HEK293 (cell line): ENCODE measurements around the gene COL25A1.

Source experiments
- CTCF ChIA-PET: fragments of 350-600 bp; formaldehyde crosslinking; extraction: SDS; loops from one replicate; lab custom pipeline; 2021; ENCODE audit warnings: antibody characterized with exemption; lab: Yijun Ruan, JAX
- POLR2A ChIA-PET: fragments of 300-600 bp; formaldehyde crosslinking; extraction: SDS; loops from one replicate; lab custom pipeline; 2020; ENCODE audit warnings: antibody characterized with exemption, inconsistent platforms; lab: Yijun Ruan, JAX
- H3K27ac ChIP-seq: fragments of 200-500 bp; sonication (Bioruptor generic); 2 replicates; pipeline ENCODE4 v1.5.1; 2014; ENCODE audit warnings: low read depth, low read length, control low read depth, inconsistent platforms; ENCODE audit errors: extremely low read depth
- H3K36me3 ChIP-seq, 2 experiments: fragments of 200-500 bp in 1 of 2; sonication (Bioruptor generic) in 1 of 2; 1 replicate in 1 of 2; 2 replicates in 1 of 2; pipeline ENCODE4 v1.5.1; 2014 to 2017; ENCODE audit warnings: inconsistent platforms in 2 of 2, low read length in 2 of 2; ENCODE audit not compliant: control insufficient read depth in 2 of 2, insufficient read depth in 1 of 2
- H3K4me1 ChIP-seq: fragments of 200-500 bp; sonication (Bioruptor generic); 2 replicates; pipeline ENCODE4 v1.5.1; 2014; ENCODE audit warnings: mild to moderate bottlenecking, low read length, inconsistent platforms; ENCODE audit not compliant: control insufficient read depth, insufficient read depth
- H3K4me3 ChIP-seq: 2 replicates; pipeline ENCODE4 v1.5.1; 2011; ENCODE audit warnings: low read depth, mild to moderate bottlenecking, control low read depth, low read length, moderate library complexity
- H3K9me3 ChIP-seq: fragments of 200-500 bp; sonication (Bioruptor generic); 2 replicates; pipeline ENCODE4 v1.5.1; 2014; ENCODE audit warnings: low read depth, low read length, inconsistent platforms; ENCODE audit not compliant: control insufficient read depth, insufficient read depth
- EGR2 ChIP-seq: fragments of 450-650 bp; formaldehyde crosslinking; IDR thresholded peaks from 2 replicates; pipeline ENCODE4 v1.5.1; 2016; ENCODE audit warnings: low read depth, missing biosample characterization, missing genetic modification characterization
- GFI1B ChIP-seq: fragments of 450-650 bp; formaldehyde crosslinking; IDR thresholded peaks from 2 replicates; pipeline ENCODE4 v1.5.1; 2016; ENCODE audit warnings: missing biosample characterization, missing genetic modification characterization
- GLI4 ChIP-seq: fragments of 450-650 bp; formaldehyde crosslinking; IDR thresholded peaks from 2 replicates; pipeline ENCODE4 v1.5.1; 2016; ENCODE audit warnings: missing biosample characterization, missing genetic modification characterization
- GLIS2 ChIP-seq: fragments of 450-650 bp; formaldehyde crosslinking; IDR thresholded peaks from 2 replicates; pipeline ENCODE4 v1.5.1; 2016; ENCODE audit warnings: missing biosample characterization, missing genetic modification characterization
- IKZF3 ChIP-seq: fragments of 450-650 bp; IDR thresholded peaks from 2 replicates; pipeline ENCODE4 v1.5.0; 2018; ENCODE audit warnings: missing biosample characterization, mild to moderate bottlenecking, missing genetic modification characterization, moderate library complexity
- KLF7 ChIP-seq: fragments of 450-650 bp; formaldehyde crosslinking; IDR thresholded peaks from 2 replicates; pipeline ENCODE4 v1.5.1; 2016; ENCODE audit warnings: missing biosample characterization, missing genetic modification characterization, borderline replicate concordance
- MZF1 ChIP-seq: fragments of 450-650 bp; formaldehyde crosslinking; IDR thresholded peaks from 2 replicates; pipeline ENCODE4 v1.5.1; 2017; ENCODE audit warnings: missing biosample characterization, missing genetic modification characterization, borderline replicate concordance
- PRDM4 ChIP-seq: fragments of 450-650 bp; formaldehyde crosslinking; IDR thresholded peaks from 2 replicates; pipeline ENCODE4 v1.5.1; 2017; ENCODE audit warnings: missing biosample characterization, missing genetic modification characterization
- PRDM6 ChIP-seq: fragments of 450-650 bp; formaldehyde crosslinking; IDR thresholded peaks from 2 replicates; pipeline ENCODE4 v1.5.1; 2017; ENCODE audit warnings: missing biosample characterization, missing genetic modification characterization
- TRIM28 ChIP-seq: IDR thresholded peaks from 2 replicates; pipeline ENCODE4 v1.6.1; 2011; ENCODE audit warnings: low read length, control low read depth, borderline replicate concordance
- ZFHX2 ChIP-seq: fragments of 450-650 bp; formaldehyde crosslinking; conservative IDR thresholded peaks from 2 replicates; pipeline ENCODE4 v1.5.1; 2016; ENCODE audit warnings: missing biosample characterization, missing genetic modification characterization
- ZFP41 ChIP-seq: fragments of 450-650 bp; formaldehyde crosslinking; IDR thresholded peaks from 2 replicates; pipeline ENCODE4 v1.5.1; 2016; ENCODE audit warnings: missing biosample characterization, missing genetic modification characterization, borderline replicate concordance
- ZNF10 ChIP-seq: fragments of 450-650 bp; formaldehyde crosslinking; IDR thresholded peaks from 2 replicates; pipeline ENCODE4 v1.5.1; 2017; ENCODE audit warnings: missing biosample characterization, missing genetic modification characterization
- ZNF133 ChIP-seq: fragments of 450-650 bp; formaldehyde crosslinking; IDR thresholded peaks from 2 replicates; pipeline ENCODE4 v1.5.1; 2016; ENCODE audit warnings: missing biosample characterization, missing genetic modification characterization
- ZNF138 ChIP-seq: fragments of 450-650 bp; formaldehyde crosslinking; IDR thresholded peaks from 2 replicates; pipeline ENCODE4 v1.5.1; 2016; ENCODE audit warnings: missing biosample characterization, missing genetic modification characterization, borderline replicate concordance
- ZNF140 ChIP-seq: fragments of 450-650 bp; formaldehyde crosslinking; IDR thresholded peaks from 2 replicates; pipeline ENCODE4 v1.5.1; 2016; ENCODE audit warnings: missing biosample characterization, missing genetic modification characterization
- ZNF239 ChIP-seq: fragments of 450-650 bp; formaldehyde crosslinking; IDR thresholded peaks from 2 replicates; pipeline ENCODE4 v1.5.1; 2016; ENCODE audit warnings: missing biosample characterization, missing genetic modification characterization
- ZNF510 ChIP-seq: fragments of 450-650 bp; formaldehyde crosslinking; IDR thresholded peaks from 2 replicates; pipeline ENCODE4 v1.5.1; 2018; ENCODE audit warnings: mild to moderate bottlenecking, missing genetic modification characterization, missing biosample characterization; ENCODE audit not compliant: insufficient replicate concordance
- ZNF596 ChIP-seq: fragments of 450-650 bp; IDR thresholded peaks from 2 replicates; pipeline ENCODE4 v1.5.0; 2018; ENCODE audit warnings: missing biosample characterization, mild to moderate bottlenecking, missing genetic modification characterization, moderate library complexity
- ZNF621 ChIP-seq: fragments of 450-650 bp; formaldehyde crosslinking; IDR thresholded peaks from 2 replicates; pipeline ENCODE4 v1.5.1; 2017; ENCODE audit warnings: missing biosample characterization, missing genetic modification characterization
- ZNF629 ChIP-seq: fragments of 450-650 bp; formaldehyde crosslinking; IDR thresholded peaks from 2 replicates; pipeline ENCODE4 v1.5.1; 2017; ENCODE audit warnings: missing biosample characterization, missing genetic modification characterization
- ZNF747 ChIP-seq: fragments of 450-650 bp; formaldehyde crosslinking; IDR thresholded peaks from 2 replicates; pipeline ENCODE4 v1.5.1; 2016; ENCODE audit warnings: missing biosample characterization, missing genetic modification characterization
- ZNF76 ChIP-seq: fragments of 450-650 bp; formaldehyde crosslinking; IDR thresholded peaks from 2 replicates; pipeline ENCODE4; 2016; ENCODE audit warnings: low read depth, missing biosample characterization, missing genetic modification characterization, borderline replicate concordance
- ZNF768 ChIP-seq: fragments of 450-650 bp; formaldehyde crosslinking; IDR thresholded peaks from 2 replicates; pipeline ENCODE4 v1.5.1; 2018; ENCODE audit warnings: missing biosample characterization, mild to moderate bottlenecking, missing genetic modification characterization
- TF ChIP-seq, protein P1 (sequence below): fragments of 450-650 bp; formaldehyde crosslinking; IDR thresholded peaks from 2 replicates; pipeline ENCODE4 v1.5.1; 2016; ENCODE audit warnings: missing biosample characterization, missing genetic modification characterization
- TF ChIP-seq, protein P2 (sequence below): fragments of 450-650 bp; formaldehyde crosslinking; IDR thresholded peaks from 2 replicates; pipeline ENCODE4 v1.5.1; 2016; ENCODE audit warnings: missing biosample characterization, missing genetic modification characterization

Gene COL25A1

DNA sequence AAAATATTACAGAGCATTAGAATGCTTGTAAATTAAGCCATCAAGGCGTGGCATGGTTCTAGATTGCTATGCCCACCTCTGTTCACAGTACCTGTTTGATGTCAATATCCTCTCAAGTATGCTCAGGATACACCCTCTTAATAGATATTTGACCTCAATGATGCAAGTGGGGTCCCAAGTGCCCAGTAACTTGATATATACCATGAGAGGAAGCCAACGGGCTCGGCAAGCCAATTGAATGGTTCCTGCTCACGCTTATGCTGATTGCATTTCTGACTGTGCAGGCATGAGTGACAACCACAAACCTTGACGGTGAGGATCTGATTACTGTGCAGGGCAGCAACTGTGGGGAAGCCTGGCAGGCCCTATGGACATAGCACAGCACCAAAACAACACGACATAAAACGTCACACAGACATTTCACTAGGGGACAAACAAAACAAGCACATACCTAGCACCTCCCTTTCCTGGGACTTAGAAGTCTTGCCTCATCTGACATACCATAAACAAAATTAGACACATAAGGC lies 360.5 kb downstream of the COL25A1 start (continued):
- TF ChIP-seq, protein P1, sequence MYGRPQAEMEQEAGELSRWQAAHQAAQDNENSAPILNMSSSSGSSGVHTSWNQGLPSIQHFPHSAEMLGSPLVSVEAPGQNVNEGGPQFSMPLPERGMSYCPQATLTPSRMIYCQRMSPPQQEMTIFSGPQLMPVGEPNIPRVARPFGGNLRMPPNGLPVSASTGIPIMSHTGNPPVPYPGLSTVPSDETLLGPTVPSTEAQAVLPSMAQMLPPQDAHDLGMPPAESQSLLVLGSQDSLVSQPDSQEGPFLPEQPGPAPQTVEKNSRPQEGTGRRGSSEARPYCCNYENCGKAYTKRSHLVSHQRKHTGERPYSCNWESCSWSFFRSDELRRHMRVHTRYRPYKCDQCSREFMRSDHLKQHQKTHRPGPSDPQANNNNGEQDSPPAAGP (tag by site-specific recombination) = peak; percentile 99
- TF ChIP-seq ZNF768 (no peak), ZNF10 (tag by site-specific recombination) (no peak), ZNF140 (no peak)

- Histone ChIP-seq H3K4me1 (no peaks in the 10 kb centered on the region), H3K9me3 (no peaks in the 10 kb centered on the region), H3K27ac (no peak overlapping the region), H3K36me3 (no peaks in the 10 kb centered on the region), H3K4me3 (no peak overlapping the region)
- POLR2A ChIA-PET = no interaction called here
- CTCF ChIA-PET = no interaction called here
- TF ChIP-seq IKZF3 (tag by site-specific recombination) = 0 out of 2 replicates have a peak, but pooled peaks have one; percentile 15
- no peak for TF ChIP-seq ZNF621 (tag by site-specific recombination)
- peak; percentile 44; the same call in 1 of the 2 replicates for TF ChIP-seq PRDM6 (tag by site-specific recombination)
- TF ChIP-seq ZNF747 = no peak
Measured at GRCh38 chr4:108940634-108941033, 361.8 kb downstream of the COL25A1 start.

DNA sequence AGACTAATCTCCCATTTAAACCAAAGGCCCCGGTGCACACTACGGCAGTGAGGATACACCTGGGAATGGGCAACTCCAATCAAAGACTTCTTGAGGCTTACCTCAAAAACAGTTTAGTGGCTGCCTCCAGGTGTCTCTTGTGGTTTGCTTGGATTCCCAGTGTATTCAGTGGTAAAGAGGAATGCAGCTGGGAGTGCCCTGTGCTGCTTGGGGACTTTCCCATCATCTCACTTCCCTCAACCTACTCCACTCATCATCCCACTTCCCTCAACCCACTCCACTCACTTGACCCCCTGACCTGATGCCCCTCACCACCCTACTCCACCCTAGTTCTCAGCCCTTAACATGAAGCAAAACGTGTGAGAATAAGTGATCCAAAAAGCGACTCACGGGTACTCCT lies 362.3 kb downstream of the COL25A1 start:
- TF ChIP-seq ZNF596 (tag by site-specific recombination) (no peak), EGR2 (tag by site-specific recombination) (peak; percentile 74), PRDM4 (no peak), ZNF140 (no peak), ZNF76 (no peak), TRIM28 (no peak), ZFP41 (no peak), MZF1 (tag by site-specific recombination) (no peak), ZFHX2 (peak; percentile 77), GLIS2 (tag by site-specific recombination) (peak; percentile 41; the same call in 1 of the 2 replicates)
- no peaks in the 10 kb centered on the region for H3K4me1 ChIP-seq
- no peaks in the 10 kb centered on the region for H3K9me3 ChIP-seq
- ChIA-PET CTCF (no interaction called here), POLR2A (no interaction called here)
- H3K4me3 ChIP-seq = no peak overlapping the region
- H3K36me3 ChIP-seq = no peaks in the 10 kb centered on the region
- H3K27ac ChIP-seq = no peak overlapping the region

- no peak overlapping the region for H3K27ac ChIP-seq
- CTCF ChIA-PET = interaction anchor here (0.7 kb wide), 3 partner anchors 55 to 100 kb away, joined by 4 read pairs; no protein-coding TSS in a partner anchor
- H3K4me3 ChIP-seq = no peak overlapping the region
- no peaks in the 10 kb centered on the region for H3K9me3 ChIP-seq
- no peaks in the 10 kb centered on the region for H3K36me3 ChIP-seq
- no peaks in the 10 kb centered on the region for H3K4me1 ChIP-seq
- POLR2A ChIA-PET = no interaction called here
- no peak for TF ChIP-seq ZNF239 (tag by site-specific recombination)
- TF ChIP-seq, protein P2, sequence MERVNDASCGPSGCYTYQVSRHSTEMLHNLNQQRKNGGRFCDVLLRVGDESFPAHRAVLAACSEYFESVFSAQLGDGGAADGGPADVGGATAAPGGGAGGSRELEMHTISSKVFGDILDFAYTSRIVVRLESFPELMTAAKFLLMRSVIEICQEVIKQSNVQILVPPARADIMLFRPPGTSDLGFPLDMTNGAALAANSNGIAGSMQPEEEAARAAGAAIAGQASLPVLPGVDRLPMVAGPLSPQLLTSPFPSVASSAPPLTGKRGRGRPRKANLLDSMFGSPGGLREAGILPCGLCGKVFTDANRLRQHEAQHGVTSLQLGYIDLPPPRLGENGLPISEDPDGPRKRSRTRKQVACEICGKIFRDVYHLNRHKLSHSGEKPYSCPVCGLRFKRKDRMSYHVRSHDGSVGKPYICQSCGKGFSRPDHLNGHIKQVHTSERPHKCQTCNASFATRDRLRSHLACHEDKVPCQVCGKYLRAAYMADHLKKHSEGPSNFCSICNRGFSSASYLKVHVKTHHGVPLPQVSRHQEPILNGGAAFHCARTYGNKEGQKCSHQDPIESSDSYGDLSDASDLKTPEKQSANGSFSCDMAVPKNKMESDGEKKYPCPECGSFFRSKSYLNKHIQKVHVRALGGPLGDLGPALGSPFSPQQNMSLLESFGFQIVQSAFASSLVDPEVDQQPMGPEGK (tag by site-specific recombination) = no peak
- no peak for TF ChIP-seq GFI1B (tag by site-specific recombination)
- TF ChIP-seq KLF7 (tag by site-specific recombination) = no peak
- no peak for TF ChIP-seq ZNF138
- TF ChIP-seq ZNF510 = no peak
- no peak for TF ChIP-seq ZNF133
- TF ChIP-seq ZNF629 = no peak
- no peak for TF ChIP-seq GLI4 (tag by site-specific recombination)
Measured at GRCh38 chr4:108937066-108937465, 365.4 kb downstream of the COL25A1 start.
